Gastroesophageal sphincter (tissue), 4 donors: Measurements from ENCODE around the gene CPSF4L. TPM values are rescaled to one million over a fixed set of nuclear protein-coding genes. Genes with fewer than 3 reads are reported as not detected.

Experiments
- ATAC-seq: fragments of 150-250 bp; one replicate; pipeline ENCODE4 v1.9.1; 2016; ENCODE audit warnings: mild to moderate bottlenecking, moderate library complexity
- H3K27ac ChIP-seq, 4 donors: fragments of 200-600 bp; sonication (generic) in 3 of 4; 1 replicate in 3 of 4; 2 replicates in 1 of 4; pipeline ENCODE4 v1.5.1; 2016 to 2019
- H3K27me3 ChIP-seq: fragments of 200-600 bp; sonication (generic); one replicate; pipeline ENCODE4 v1.5.1; 2019
- H3K36me3 ChIP-seq, 2 donors: fragments of 200-600 bp; sonication (generic); one replicate each; pipeline ENCODE4 v1.5.1; 2019; ENCODE audit warnings: control low read depth in 1 of 2
- H3K4me1 ChIP-seq, 3 donors: fragments of 200-600 bp; sonication (generic); 1 replicate in 2 of 3; 2 replicates in 1 of 3; pipeline ENCODE4 v1.5.1; 2016 to 2019; ENCODE audit warnings: control low read depth in 2 of 3
- H3K4me3 ChIP-seq, 2 donors: fragments of 200-600 bp; sonication (generic); one replicate each; pipeline ENCODE4 v1.5.1; 2019; ENCODE audit warnings: mild to moderate bottlenecking in 1 of 2, moderate library complexity in 1 of 2
- H3K9me3 ChIP-seq, 3 donors: fragments of 200-600 bp; sonication (generic); one replicate each; pipeline ENCODE4 v1.5.1; 2017 to 2019; ENCODE audit warnings: control low read depth in 2 of 3
- CTCF ChIP-seq, 4 experiments: fragments of 200-600 bp in 2 of 4; fragments of 450-650 bp in 2 of 4; sonication (generic) in 1 of 4; IDR thresholded peaks; one replicate each; pipeline ENCODE4 v1.5.1; 2017 to 2019; ENCODE audit warnings: antibody characterized with exemption in 4 of 4, mild to moderate bottlenecking in 2 of 4, moderate library complexity in 2 of 4
- EP300 ChIP-seq: sonication (generic); formaldehyde crosslinking; IDR thresholded peaks from one replicate; pipeline ENCODE4 v1.6.1; 2017; ENCODE audit warnings: antibody characterized with exemption, mild to moderate bottlenecking
- POLR2A ChIP-seq, 2 donors: fragments of 450-650 bp; IDR thresholded peaks; one replicate each; pipeline ENCODE4 v1.6.1; 2017; ENCODE audit warnings: antibody characterized with exemption in 2 of 2, mild to moderate bottlenecking in 2 of 2, moderate library complexity in 1 of 2
- POLR2AphosphoS5 ChIP-seq: sonication (generic); formaldehyde crosslinking; IDR thresholded peaks from one replicate; pipeline ENCODE4 v1.6.1; 2017; ENCODE audit warnings: antibody characterized with exemption
- WGBS, 2 donors: methylation state at CpG; one replicate each; pipeline ENCODE4 v1.1.5; 2018; ENCODE audit warnings: low coverage in 1 of 2; 5-methylcytosine and 5-hydroxymethylcytosine counted together
- total RNA-seq, 4 donors: library from RNA; depleted of rRNA; stranded (reverse); fragments of >200 nt; gene quantifications; one replicate each; pipeline ENCODE4 v1.1.0, GENCODE V29; 2016

CPSF4L gene
- total RNA-seq, 4 donors from 2014 or later, result not detected

- Histone ChIP-seq H3K9me3 (no peaks in the 10 kb centered on the region), H3K4me1 (no peaks in the 10 kb centered on the region), H3K36me3 (peaks cover 0 to 63% of the 10 kb centered on the region in 2 donors), H3K27ac (no peak overlapping the region), H3K4me3 (no peak overlapping the region), H3K27me3 (no peaks in the 10 kb centered on the region)
- WGBS, 2 donors, result 75 to 90% methylated on average over 7 to 8 of the region's 8 CpGs
- no peak for ATAC-seq
- peak in 1 of 4 experiments; percentile 8 for TF ChIP-seq CTCF (IDR thresholded peaks at IDR 0.05)
- no peak for TF ChIP-seq POLR2AphosphoS5
Observed at GRCh38 chr17:73210002-73210678, 51.5 kb downstream of the CPSF4L start.

- ATAC-seq, result no peak
- Histone ChIP-seq H3K36me3 (peaks cover 0 to 70% of the 10 kb centered on the region in 2 donors), H3K4me1 (no peaks in the 10 kb centered on the region), H3K9me3 (no peaks in the 10 kb centered on the region), H3K4me3 (no peak overlapping the region), H3K27ac (no peak overlapping the region), H3K27me3 (no peaks in the 10 kb centered on the region)
- TF ChIP-seq POLR2A (IDR thresholded peaks at IDR 0.05) (no peak), POLR2AphosphoS5 (no peak), CTCF (IDR thresholded peaks at IDR 0.05) (no peak), EP300 (no peak)
- 93% methylated on average over 13 of the region's 13 CpGs; no CpG with 5 or more reads in 1 of the 2 donors for whole genome bisulfite sequencing, 2 donors
Observed at GRCh38 chr17:73209436-73209835, 52.2 kb downstream of the CPSF4L start.

- no peak for ATAC-seq
- no peak overlapping the region for H3K4me3 ChIP-seq
- H3K27ac ChIP-seq, result no peak overlapping the region
- no peaks in the 10 kb centered on the region for H3K9me3 ChIP-seq
- no peaks in the 10 kb centered on the region for H3K27me3 ChIP-seq
- peaks cover 0 to 4% (median 0%) of the 10 kb centered on the region in 3 donors for H3K4me1 ChIP-seq
- peaks cover 0 to 75% of the 10 kb centered on the region in 2 donors for H3K36me3 ChIP-seq
- TF ChIP-seq POLR2AphosphoS5 (no peak), POLR2A (IDR thresholded peaks at IDR 0.05) (no peak), EP300 (no peak), CTCF (IDR thresholded peaks at IDR 0.05) (no peak)
- 48 to 80% methylated on average over 4 to 9 of the region's 16 CpGs for WGBS, 2 donors
Observed at GRCh38 chr17:73208139-73208827, 53.4 kb downstream of the CPSF4L start.

GRCh38 chr17:73205459-73205961 is 56.2 kb downstream of the CPSF4L start:
- Histone ChIP-seq H3K27me3 (no peaks in the 10 kb centered on the region), H3K4me3 (no peak overlapping the region), H3K9me3 (no peaks in the 10 kb centered on the region), H3K27ac (no peak overlapping the region), H3K4me1 (peaks cover 0 to 24% (median 0%) of the 10 kb centered on the region in 3 donors), H3K36me3 (peaks cover 0 to 96% of the 10 kb centered on the region in 2 donors)
- 81 to 83% methylated on average over 4 to 8 of the region's 10 CpGs for WGBS, 2 donors
- ATAC-seq, result no peak
- TF ChIP-seq CTCF (IDR thresholded peaks at IDR 0.05) (no peak), EP300 (no peak), POLR2AphosphoS5 (no peak), POLR2A (IDR thresholded peaks at IDR 0.05) (no peak)
